ENCODE measurements around the gene DDI2. TPM values are rescaled to one million over a fixed set of nuclear protein-coding genes. Genes with fewer than 3 reads are reported as not detected.

The DDI2 gene
- total RNA-seq: 22.3 and 25.3 TPM in 2 replicates

DNA sequence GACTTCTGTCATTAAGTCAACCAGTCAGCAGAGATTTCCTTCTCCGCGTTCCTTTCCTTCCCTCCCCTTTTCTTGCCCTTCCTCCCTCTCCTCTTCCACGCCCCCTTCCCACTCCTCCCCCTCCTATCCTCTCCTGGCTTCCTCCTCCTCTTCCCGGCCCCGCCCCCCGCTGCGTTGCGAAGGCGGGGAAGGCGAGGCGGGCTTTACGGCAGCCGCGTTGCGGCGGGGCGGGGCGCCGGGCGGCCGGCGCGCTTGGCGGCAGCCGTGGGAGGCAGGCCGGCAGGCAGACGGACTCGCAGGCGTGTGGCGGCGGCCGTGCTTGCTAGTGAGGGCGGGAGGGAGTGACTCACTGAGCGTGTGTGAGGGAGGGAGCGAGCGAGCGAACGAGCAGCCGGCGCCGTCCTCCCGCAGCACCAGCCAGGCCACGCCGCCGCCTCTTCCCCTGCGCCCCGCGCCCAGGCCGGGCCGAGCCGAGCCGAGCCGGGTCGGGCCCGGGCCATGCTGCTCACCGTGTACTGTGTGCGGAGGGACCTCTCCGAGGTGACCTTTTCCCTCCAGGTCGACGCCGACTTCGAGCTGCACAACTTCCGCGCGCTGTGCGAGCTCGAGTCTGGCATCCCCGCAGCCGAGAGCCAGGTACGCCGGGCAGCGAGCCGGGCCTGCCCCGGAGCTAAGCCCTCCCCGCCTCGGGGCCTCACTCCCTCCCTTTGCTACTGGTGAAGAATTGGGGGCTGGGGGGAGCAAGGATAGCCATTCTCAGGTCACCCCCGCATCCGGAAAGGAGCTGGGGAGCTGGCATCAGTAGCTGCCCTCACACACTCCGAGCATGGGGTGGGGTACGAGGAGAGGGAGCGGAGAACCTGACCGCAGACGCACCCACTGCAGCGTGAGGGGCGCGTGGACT, at the start of gene DDI2:
DDI2 (plus strand) TSS at position 286 of the 904 bp plus-strand sequence; CDS start at position 499, 213 bp downstream.

GRCh38 chr1:15584489-15585363, 32.5 kb upstream of the DDI2 start, which contains the start of gene AGMAT:
Gene AGMAT (minus strand): TSS chr1:15585051. CDS start chr1:15584967, 84 bp downstream.

DNA sequence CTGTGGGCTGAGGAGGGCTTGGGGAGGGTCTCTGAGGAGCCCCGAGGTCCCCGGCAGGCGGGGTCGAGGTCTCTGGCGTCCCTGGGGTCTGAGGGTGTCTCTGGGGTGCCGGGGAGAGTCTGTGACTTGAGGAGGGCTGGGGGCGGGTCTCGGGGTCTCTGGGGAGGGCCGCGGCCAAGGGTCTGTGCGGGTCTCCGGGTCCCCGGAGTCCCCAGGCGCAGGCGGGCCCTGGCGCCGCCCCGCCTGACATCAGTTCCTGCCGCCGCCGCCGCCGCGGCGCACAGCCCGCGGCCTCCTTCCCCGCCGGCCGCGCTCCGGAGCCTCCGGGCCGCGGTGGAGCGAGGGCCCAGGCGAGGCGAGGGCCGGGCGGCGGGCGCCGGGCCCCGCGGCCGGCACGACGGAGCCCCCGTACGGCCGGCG, 66.8 kb downstream of the DDI2 start, which contains the start of gene PLEKHM2:
PLEKHM2 (plus strand) TSS at position 279 of the 420 bp plus-strand sequence. CDS start 239 bp downstream, outside the sequence.

Small RNA genes within 50 kb of the gene (small RNA-seq; reads per million reads assigned to genes)
- not detected for gene AL121992.2
- gene CD24P1: not detected
- not detected for gene RNU7-179P

Other genes with a start within 250 kb of the DDI2 start
- gene EFHD2, start 207.6 kb upstream of the DDI2 start, total RNA-seq: 32.7 and 33.4 TPM in 2 replicates
- gene CTRC, start 179.0 kb upstream of the DDI2 start, total RNA-seq: 0.16 TPM in 1 of 2 replicates, not detected in the other
- not detected in 2 replicates for gene CELA2A, start 160.7 kb upstream of the DDI2 start, total RNA-seq
- gene CELA2B, start 141.4 kb upstream of the DDI2 start, total RNA-seq: not detected in 2 replicates
- gene CASP9, start 93.2 kb upstream of the DDI2 start, total RNA-seq: 6.9 and 7.3 TPM in 2 replicates
- 23.4 and 25.8 TPM in 2 replicates for gene DNAJC16, start 90.6 kb upstream of the DDI2 start, total RNA-seq
- 0.16 and 1.3 TPM in 2 replicates for gene AGMAT, start 32.4 kb upstream of the DDI2 start, total RNA-seq
- gene PLEKHM2, start 66.9 kb downstream of the DDI2 start, total RNA-seq: 82.1 and 83.7 TPM in 2 replicates
- gene SLC25A34, start 118.8 kb downstream of the DDI2 start, total RNA-seq: 0.49 and 0.65 TPM in 2 replicates
- gene TMEM82, start 125.0 kb downstream of the DDI2 start, total RNA-seq: not detected in 2 replicates
- 72.7 and 83.2 TPM in 2 replicates for gene FBLIM1, start 141.3 kb downstream of the DDI2 start, total RNA-seq
- gene UQCRHL, start 190.2 kb downstream of the DDI2 start, total RNA-seq: 0.36 and 0.81 TPM in 2 replicates
- 27.3 and 28.6 TPM in 2 replicates for gene SPEN, start 230.2 kb downstream of the DDI2 start, total RNA-seq